ENCODE results near the gene ZNF432.
"Not testable (repeated sequence)": the region's sequence is repeated elsewhere in the genome, so short reads cannot be mapped to it uniquely, and the experiment has no call there.

ZNF432 gene

GRCh38 chr19:52048555-52049501, at the start of gene ZNF432:
TSS of gene ZNF432 (minus strand) at chr19:52048838. CDS start at chr19:52046868, 1,970 bp downstream.
- DNase-seq = no peak

GRCh38 chr19:52096416-52096815, 47.8 kb upstream of the ZNF432 start:
- DNase-seq = not testable (repeated sequence)

GRCh38 chr19:52095172-52096014, 46.8 kb upstream of the ZNF432 start, which contains the start of gene ZNF841:
TSS of gene ZNF841 (minus strand) at chr19:52095765. CDS start at chr19:52084801, 10,964 bp downstream.
- DNase-seq = no peak

GRCh38 chr19:52094526-52095130, 46.0 kb upstream of the ZNF432 start:
- DNase-seq = no peak

GRCh38 chr19:52086481-52086880, 37.8 kb upstream of the ZNF432 start:
- DNase-seq = no peak

GRCh38 chr19:52070496-52070895, 21.9 kb upstream of the ZNF432 start:
- DNase-seq = no peak

- no peak for DNase-seq
These were observed 21.0 kb upstream of the ZNF432 start for GRCh38 chr19:52069653-52070052.

- no peak for DNase-seq
These were observed 17.7 kb upstream of the ZNF432 start for GRCh38 chr19:52066258-52066863.

GRCh38 chr19:52065399-52065798, 16.8 kb upstream of the ZNF432 start:
- DNase-seq = no peak

- DNase-seq = not testable (repeated sequence)
These were observed 7.8 kb upstream of the ZNF432 start for GRCh38 chr19:52056480-52056879.

GRCh38 chr19:52051736-52052135, 3.1 kb upstream of the ZNF432 start:
- not testable (repeated sequence) for DNase-seq

- no peak for DNase-seq
These were observed 9.5 kb downstream of the ZNF432 start for GRCh38 chr19:52039169-52039568.

GRCh38 chr19:52034051-52034728, 14.4 kb downstream of the ZNF432 start:
- DNase-seq = no peak

- no peak for DNase-seq
These were observed 19.9 kb downstream of the ZNF432 start for GRCh38 chr19:52028780-52029123.

- DNase-seq = peak; percentile 52
These were observed 20.4 kb downstream of the ZNF432 start, which contains the start of gene ZNF614 for GRCh38 chr19:52028027-52028779. TSS of gene ZNF614 (minus strand) at chr19:52028379. CDS start at chr19:52025745, 2,634 bp downstream.

- DNase-seq = not testable (repeated sequence)
These were observed 22.2 kb downstream of the ZNF432 start for GRCh38 chr19:52026255-52026990.

- not testable (repeated sequence) for DNase-seq
These were observed 24.2 kb downstream of the ZNF432 start for GRCh38 chr19:52024478-52024877.

GRCh38 chr19:52022193-52022592, 26.4 kb downstream of the ZNF432 start:
- DNase-seq = no peak

- no peak for DNase-seq
These were observed 28.1 kb downstream of the ZNF432 start for GRCh38 chr19:52020506-52020905.

GRCh38 chr19:52010674-52011073, 38.0 kb downstream of the ZNF432 start:
- DNase-seq = no peak

All from NK-92 treated with Interleukin-12 subunit alpha and Interleukin-12 subunit beta, amount 100 ng/mL, for 24 hours (cell line).